Neural crest cell (in vitro differentiated cells): ENCODE measurements around the gene VANGL2. TPM values are rescaled to one million over a fixed set of nuclear protein-coding genes. Genes with fewer than 3 reads are reported as not detected.
A peak's percentile ranks its signal among the peaks of the same experiment; 100 is the strongest.

Experiments
- DNase-seq: peaks from one replicate; pipeline ENCODE4 v3.0.0; 2021; ENCODE audit warnings: low read depth, mixed read lengths, low spot score
- H3K27ac Mint-ChIP-seq: one replicate; pipeline ENCODE4 v1.8.0; 2021; ENCODE audit warnings: mild to moderate bottlenecking, mixed read lengths; ENCODE audit not compliant: unreplicated experiment
- H3K27me3 Mint-ChIP-seq: 2 replicates; pipeline ENCODE4 v1.8.0; 2021; ENCODE audit warnings: low read depth, mild to moderate bottlenecking, mixed read lengths
- H3K36me3 Mint-ChIP-seq: 2 replicates; pipeline ENCODE4 v1.8.0; 2021; ENCODE audit warnings: low read depth, mild to moderate bottlenecking, mixed read lengths
- H3K4me1 Mint-ChIP-seq: 2 replicates; pipeline ENCODE4 v1.8.0; 2021; ENCODE audit warnings: mixed read lengths
- H3K4me3 Mint-ChIP-seq: one replicate; pipeline ENCODE4 v1.8.0; 2021; ENCODE audit warnings: mild to moderate bottlenecking, mixed read lengths
- H3K9me3 Mint-ChIP-seq: 2 replicates; pipeline ENCODE4 v1.8.0; 2021; ENCODE audit warnings: mixed read lengths
- total RNA-seq: library from RNA; stranded (reverse); gene quantifications from 2 replicates; pipeline ENCODE4 v1.2.1, GENCODE V29; 2021
- TF ChIP-seq, protein P1 (sequence below): fragments of 200-600 bp; sonication (generic); conservative IDR thresholded peaks from 2 replicates; pipeline ENCODE4 v1.5.0; 2021; ENCODE audit warnings: antibody characterized with exemption, mild to moderate bottlenecking

The VANGL2 gene
- total RNA-seq, 1 donor from 2014 or later: 109 TPM

DNA sequence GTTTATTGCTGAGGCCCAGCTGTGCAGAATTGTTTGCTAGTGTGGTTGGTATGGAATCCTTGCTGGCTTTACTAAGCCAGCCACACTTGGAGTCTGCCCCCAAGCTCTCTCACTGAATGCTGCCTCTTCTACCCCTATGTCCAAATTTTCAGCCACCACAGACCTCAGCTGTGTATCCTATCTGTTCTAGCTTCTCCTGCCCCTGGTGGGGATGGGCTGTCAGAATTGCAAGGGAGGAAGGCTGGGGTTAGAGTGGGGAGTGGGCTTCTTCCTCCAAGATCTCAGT lies 29.1 kb upstream of the VANGL2 start:
- Mint-ChIP-seq H3K36me3 (no peaks in the 10 kb centered on the region), H3K4me3 (no peak overlapping the region), H3K9me3 (no peaks in the 10 kb centered on the region), H3K27ac (no peak overlapping the region), H3K27me3 (no peaks in the 10 kb centered on the region), H3K4me1 (peaks cover 34% of the 10 kb centered on the region)
- DNase-seq: no peak
- TF ChIP-seq, protein P1, sequence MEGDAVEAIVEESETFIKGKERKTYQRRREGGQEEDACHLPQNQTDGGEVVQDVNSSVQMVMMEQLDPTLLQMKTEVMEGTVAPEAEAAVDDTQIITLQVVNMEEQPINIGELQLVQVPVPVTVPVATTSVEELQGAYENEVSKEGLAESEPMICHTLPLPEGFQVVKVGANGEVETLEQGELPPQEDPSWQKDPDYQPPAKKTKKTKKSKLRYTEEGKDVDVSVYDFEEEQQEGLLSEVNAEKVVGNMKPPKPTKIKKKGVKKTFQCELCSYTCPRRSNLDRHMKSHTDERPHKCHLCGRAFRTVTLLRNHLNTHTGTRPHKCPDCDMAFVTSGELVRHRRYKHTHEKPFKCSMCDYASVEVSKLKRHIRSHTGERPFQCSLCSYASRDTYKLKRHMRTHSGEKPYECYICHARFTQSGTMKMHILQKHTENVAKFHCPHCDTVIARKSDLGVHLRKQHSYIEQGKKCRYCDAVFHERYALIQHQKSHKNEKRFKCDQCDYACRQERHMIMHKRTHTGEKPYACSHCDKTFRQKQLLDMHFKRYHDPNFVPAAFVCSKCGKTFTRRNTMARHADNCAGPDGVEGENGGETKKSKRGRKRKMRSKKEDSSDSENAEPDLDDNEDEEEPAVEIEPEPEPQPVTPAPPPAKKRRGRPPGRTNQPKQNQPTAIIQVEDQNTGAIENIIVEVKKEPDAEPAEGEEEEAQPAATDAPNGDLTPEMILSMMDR: no peak

DNA sequence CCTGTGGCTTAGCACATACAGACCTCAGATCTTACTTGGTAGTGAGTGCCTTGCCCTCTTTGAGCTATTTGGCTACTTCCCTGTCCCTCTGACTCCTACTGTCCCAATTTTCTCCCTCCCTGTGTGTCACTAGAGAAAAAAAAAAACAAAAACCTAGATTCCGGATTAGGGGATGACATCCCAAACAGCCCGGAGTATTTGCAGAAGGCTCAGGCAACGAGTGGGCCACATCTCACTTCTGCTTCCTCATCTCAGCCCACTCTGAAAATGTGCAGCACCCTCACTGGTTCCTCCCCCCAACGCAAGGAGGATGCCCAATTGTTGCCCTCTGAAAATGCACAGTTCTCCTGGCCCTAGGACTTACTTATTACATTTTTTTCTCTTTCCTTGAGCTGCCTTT lies 28.6 kb upstream of the VANGL2 start:
- Mint-ChIP-seq H3K9me3 (no peaks in the 10 kb centered on the region), H3K4me1 (peaks cover 39% of the 10 kb centered on the region), H3K27ac (no peak overlapping the region), H3K27me3 (no peaks in the 10 kb centered on the region), H3K36me3 (no peaks in the 10 kb centered on the region), H3K4me3 (no peak overlapping the region)
- DNase-seq: no peak
- TF ChIP-seq, protein P1: no peak

DNA sequence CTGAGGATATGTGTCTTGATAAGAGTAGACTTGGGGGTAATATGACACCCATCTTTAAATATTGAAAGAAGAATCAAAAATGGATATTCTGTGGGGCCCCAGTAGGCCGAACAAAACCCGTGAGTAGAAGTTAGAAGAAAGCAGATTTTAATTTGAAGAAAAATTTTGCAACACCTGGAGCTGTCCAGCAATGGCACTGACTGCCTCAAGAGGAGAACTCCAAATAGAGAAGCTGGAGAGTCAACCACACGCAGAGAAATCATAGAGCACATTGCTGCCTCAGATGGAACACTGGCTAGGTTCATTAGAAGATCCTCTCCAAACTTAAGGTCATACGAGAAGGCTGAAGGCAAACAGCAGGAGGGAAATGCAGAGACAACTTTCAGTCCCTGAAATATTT lies 26.7 kb upstream of the VANGL2 start:
- H3K4me1 Mint-ChIP-seq: peaks cover 41% of the 10 kb centered on the region
- no peak overlapping the region for H3K4me3 Mint-ChIP-seq
- H3K27ac Mint-ChIP-seq: no peak overlapping the region
- H3K36me3 Mint-ChIP-seq: no peaks in the 10 kb centered on the region
- DNase-seq: no peak
- TF ChIP-seq, protein P1: no peak
- no peaks in the 10 kb centered on the region for H3K9me3 Mint-ChIP-seq
- no peaks in the 10 kb centered on the region for H3K27me3 Mint-ChIP-seq

DNA sequence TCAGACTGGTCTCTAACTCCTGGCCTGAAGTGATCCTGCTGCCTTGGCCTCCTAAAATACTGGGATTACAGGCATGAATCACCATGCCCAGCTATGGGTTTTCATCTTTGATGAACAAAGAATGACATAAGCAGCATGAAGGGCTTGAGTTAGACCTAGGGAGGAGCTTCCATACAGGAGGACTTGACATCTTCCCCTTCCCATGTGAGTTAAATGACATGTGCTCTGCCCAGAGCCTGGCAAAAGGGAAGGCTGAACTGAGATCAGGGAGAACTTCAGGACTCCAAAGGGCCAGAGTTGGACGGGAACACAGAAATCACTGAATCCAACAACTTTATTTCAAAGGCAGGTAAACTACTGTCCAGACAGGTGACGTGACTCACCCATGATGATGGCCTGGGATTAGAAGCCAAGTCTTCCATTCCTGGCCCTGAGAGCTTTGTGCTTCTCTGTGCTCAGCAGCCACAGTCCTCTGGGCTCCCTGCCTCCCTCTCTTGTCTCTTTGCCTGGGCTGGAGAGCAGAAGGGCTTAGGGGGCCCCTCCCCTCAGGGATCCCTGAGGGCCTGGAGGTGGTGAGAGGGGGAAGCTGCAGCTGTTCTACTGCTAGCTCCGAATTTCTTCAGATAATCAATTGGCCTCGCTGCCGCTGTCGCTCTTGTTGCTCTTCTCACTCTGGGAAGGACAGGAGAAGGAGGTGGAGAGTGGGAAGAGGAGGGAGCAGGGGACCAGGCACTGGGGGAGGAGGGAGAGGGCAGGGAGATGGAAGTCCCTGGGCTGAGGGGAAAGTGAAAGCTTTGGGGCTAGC lies 25.9 kb upstream of the VANGL2 start:
- H3K27me3 Mint-ChIP-seq: no peaks in the 10 kb centered on the region
- no peaks in the 10 kb centered on the region for H3K36me3 Mint-ChIP-seq
- H3K9me3 Mint-ChIP-seq: no peaks in the 10 kb centered on the region
- H3K27ac Mint-ChIP-seq: peak overlapping the region; percentile 60
- peak overlapping the region; percentile 45 for H3K4me3 Mint-ChIP-seq
- peaks cover 41% of the 10 kb centered on the region for H3K4me1 Mint-ChIP-seq
- no peak for DNase-seq
- TF ChIP-seq, protein P1: no peak

DNA sequence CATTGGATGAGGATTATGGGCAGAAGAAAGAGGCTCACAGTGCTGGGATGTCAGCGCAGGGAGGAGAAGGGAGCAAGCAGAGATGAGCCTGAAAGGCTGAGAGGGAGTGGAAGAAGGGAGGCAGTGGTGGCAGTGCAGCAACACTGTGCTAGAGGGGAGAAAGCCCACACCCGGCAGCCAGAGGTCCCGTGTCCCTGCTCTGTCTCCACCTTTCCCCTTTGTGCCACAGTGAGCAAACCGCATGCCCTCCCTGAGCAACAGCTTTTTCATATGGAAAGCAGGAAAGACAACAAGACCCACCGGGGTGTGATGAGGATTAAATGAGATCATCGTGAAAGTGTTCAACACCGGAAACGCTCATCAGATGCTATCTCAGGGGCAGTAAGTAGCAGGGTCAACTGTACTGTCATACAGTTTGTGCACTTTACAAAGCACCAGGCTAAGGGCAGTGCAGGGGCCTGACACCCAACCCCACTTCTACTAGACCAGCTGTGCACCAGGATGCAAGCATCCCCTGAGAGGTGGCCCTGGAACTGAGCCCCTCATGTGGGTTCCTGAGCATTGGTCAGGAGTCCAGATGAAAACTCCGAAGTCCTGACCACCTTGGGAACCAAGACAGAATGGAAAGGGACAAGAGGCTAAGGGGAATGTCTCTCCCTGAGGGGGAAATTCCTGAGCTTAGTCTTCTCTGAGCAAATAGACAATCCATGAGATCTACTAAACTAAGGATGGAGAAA lies 24.4 kb upstream of the VANGL2 start:
- DNase-seq: no peak
- Mint-ChIP-seq H3K4me3 (peak overlapping the region; percentile 65), H3K27ac (peak overlapping the region; percentile 98), H3K27me3 (no peaks in the 10 kb centered on the region), H3K9me3 (no peaks in the 10 kb centered on the region), H3K36me3 (no peaks in the 10 kb centered on the region), H3K4me1 (peaks cover 41% of the 10 kb centered on the region)
- TF ChIP-seq, protein P1: no peak
